Neural progenitor cell (in vitro differentiated cells): ENCODE measurements around the gene NPC1. TPM values are rescaled to one million over a fixed set of nuclear protein-coding genes. Genes with fewer than 3 reads are reported as not detected.

ENCODE experiments used
- DNase-seq: peaks from one replicate; pipeline ENCODE4 v3.0.0-alpha.2; 2016; ENCODE audit warnings: low spot score
- H2AFZ ChIP-seq: fragments of 200-600 bp; sonication (generic); replicated peaks from 2 replicates; pipeline ENCODE4 v1.6.1; 2016; ENCODE audit warnings: antibody characterized with exemption
- H3F3A ChIP-seq: fragments of 200-600 bp; sonication (generic); 2 replicates; pipeline ENCODE4 v1.6.1; 2016; ENCODE audit warnings: antibody characterized with exemption, low read depth
- H3K27ac ChIP-seq: fragments of 200-600 bp; sonication (generic); 2 replicates; pipeline ENCODE4 v1.5.1; 2016; ENCODE audit warnings: mild to moderate bottlenecking
- H3K27me3 ChIP-seq: fragments of 200-600 bp; sonication (generic); 2 replicates; pipeline ENCODE4 v1.6.1; 2016; ENCODE audit warnings: mild to moderate bottlenecking, moderate library complexity
- H3K36me3 ChIP-seq: fragments of 200-600 bp; sonication (generic); 2 replicates; pipeline ENCODE4 v1.5.1; 2016
- H3K4me1 ChIP-seq: fragments of 200-600 bp; sonication (generic); 2 replicates; pipeline ENCODE4 v1.6.1; 2016; ENCODE audit warnings: mixed run types
- H3K4me2 ChIP-seq: fragments of 200-600 bp; sonication (generic); 2 replicates; pipeline ENCODE4 v1.6.1; 2016
- H3K4me3 ChIP-seq: fragments of 200-600 bp; sonication (generic); 2 replicates; pipeline ENCODE4 v1.5.1; 2016
- H3K79me2 ChIP-seq: fragments of 200-600 bp; sonication (generic); 2 replicates; pipeline ENCODE4 v1.6.1; 2016; ENCODE audit warnings: low read depth
- H3K9ac ChIP-seq: fragments of 200-600 bp; sonication (generic); 2 replicates; pipeline ENCODE4 v1.6.1; 2016
- H3K9me3 ChIP-seq: fragments of 200-600 bp; sonication (generic); 2 replicates; pipeline ENCODE4 v1.5.1; 2016; ENCODE audit warnings: low read depth
- H4K20me1 ChIP-seq: fragments of 200-600 bp; sonication (generic); 2 replicates; pipeline ENCODE4 v1.6.1; 2016; ENCODE audit warnings: low read depth
- H3K27ac Mint-ChIP-seq: 3 replicates; pipeline ENCODE4 v1.8.0; 2021; ENCODE audit warnings: mixed read lengths
- H3K27me3 Mint-ChIP-seq: 2 replicates; pipeline ENCODE4 v1.8.0; 2022; ENCODE audit warnings: low read depth, mild to moderate bottlenecking, inconsistent platforms, moderate library complexity, mixed read lengths; ENCODE audit not compliant: insufficient read depth
- H3K36me3 Mint-ChIP-seq: 3 replicates; pipeline ENCODE4 v1.8.0; 2021; ENCODE audit warnings: mixed read lengths
- H3K4me1 Mint-ChIP-seq: 3 replicates; pipeline ENCODE4 v1.8.0; 2021; ENCODE audit warnings: mixed read lengths
- H3K4me3 Mint-ChIP-seq: 3 replicates; pipeline ENCODE4 v1.8.0; 2021; ENCODE audit warnings: mild to moderate bottlenecking, moderate library complexity, mixed read lengths
- H3K9me3 Mint-ChIP-seq: 3 replicates; pipeline ENCODE4 v1.8.0; 2020; ENCODE audit warnings: mixed read lengths
- CTCF ChIP-seq: fragments of 200-600 bp; sonication (generic); IDR thresholded peaks from 2 replicates; pipeline ENCODE4 v1.5.1; 2017; ENCODE audit warnings: antibody characterized with exemption, mild to moderate bottlenecking
- EZH2 ChIP-seq: fragments of 200-600 bp; sonication (generic); IDR thresholded peaks from 2 replicates; pipeline ENCODE4 v1.6.1; 2017; ENCODE audit warnings: antibody characterized with exemption, mild to moderate bottlenecking, moderate library complexity
- EZH2phosphoT487 ChIP-seq: fragments of 200-600 bp; sonication (generic); IDR thresholded peaks from 2 replicates; pipeline ENCODE4 v1.6.1; 2017; ENCODE audit warnings: antibody characterized with exemption
- total RNA-seq: library from RNA; depleted of rRNA; stranded (reverse); fragments of >200 nt; gene quantifications from 2 replicates; pipeline ENCODE4 v1.2.3, GENCODE V29; 2015; ENCODE audit warnings: low replicate concordance

Gene NPC1
- total RNA-seq, 1 donor from 2014 or later, result 20.9 TPM

GRCh38 chr18:23627321-23627720 is 41.0 kb upstream of the NPC1 start:
- no peaks in the 10 kb centered on the region for H3K79me2 ChIP-seq
- TF ChIP-seq EZH2phosphoT487 (no peak), CTCF (no peak), EZH2 (no peak)
- H3F3A ChIP-seq, result peaks cover 3% of the 10 kb centered on the region
- no peak overlapping the region for H3K4me3 Mint-ChIP-seq
- H3K4me1 ChIP-seq, result no peaks in the 10 kb centered on the region
- H3K4me1 Mint-ChIP-seq, result peaks cover 3% of the 10 kb centered on the region
- DNase-seq, result no peak
- no peaks in the 10 kb centered on the region for H3K27me3 Mint-ChIP-seq
- no peaks in the 10 kb centered on the region for H4K20me1 ChIP-seq
- no peak overlapping the region for H3K4me2 ChIP-seq
- H3K4me3 ChIP-seq, result no peak overlapping the region
- H3K27ac Mint-ChIP-seq, result no peak overlapping the region
- no peak overlapping the region for H2AFZ ChIP-seq
- H3K9me3 Mint-ChIP-seq, result no peaks in the 10 kb centered on the region
- H3K36me3 ChIP-seq, result no peaks in the 10 kb centered on the region
- H3K9ac ChIP-seq, result no peak overlapping the region
- no peak overlapping the region for H3K27ac ChIP-seq
- no peaks in the 10 kb centered on the region for H3K36me3 Mint-ChIP-seq
- no peaks in the 10 kb centered on the region for H3K9me3 ChIP-seq
- H3K27me3 ChIP-seq, result no peaks in the 10 kb centered on the region

- H4K20me1 ChIP-seq, result peaks cover 5% of the 10 kb centered on the region
- peaks cover 1% of the 10 kb centered on the region for H3K4me1 Mint-ChIP-seq
- no peak overlapping the region for H3K27ac Mint-ChIP-seq
- H3K4me2 ChIP-seq, result no peak overlapping the region
- DNase-seq, result no peak
- no peak overlapping the region for H3K9ac ChIP-seq
- no peak overlapping the region for H3K4me3 ChIP-seq
- TF ChIP-seq EZH2 (no peak), CTCF (no peak), EZH2phosphoT487 (no peak)
- peaks cover 2% of the 10 kb centered on the region for H3F3A ChIP-seq
- H3K4me1 ChIP-seq, result no peaks in the 10 kb centered on the region
- no peaks in the 10 kb centered on the region for H3K36me3 Mint-ChIP-seq
- no peak overlapping the region for H2AFZ ChIP-seq
- no peaks in the 10 kb centered on the region for H3K36me3 ChIP-seq
- H3K27me3 ChIP-seq, result peaks cover 6% of the 10 kb centered on the region
- no peak overlapping the region for H3K27ac ChIP-seq
- H3K79me2 ChIP-seq, result no peaks in the 10 kb centered on the region
- no peak overlapping the region for H3K4me3 Mint-ChIP-seq
- H3K27me3 Mint-ChIP-seq, result peaks cover 2% of the 10 kb centered on the region
- no peaks in the 10 kb centered on the region for H3K9me3 ChIP-seq
- no peaks in the 10 kb centered on the region for H3K9me3 Mint-ChIP-seq
These were observed 40.4 kb upstream of the NPC1 start for GRCh38 chr18:23626451-23627279.

- no peak for DNase-seq
- TF ChIP-seq EZH2 (no peak), EZH2phosphoT487 (no peak), CTCF (no peak)
- Histone ChIP-seq H3K27ac (no peak overlapping the region), H3K27me3 (peaks cover 42% of the 10 kb centered on the region), H3K79me2 (no peaks in the 10 kb centered on the region), H3K36me3 (no peaks in the 10 kb centered on the region), H3K9ac (no peak overlapping the region), H3K4me3 (no peak overlapping the region), H3F3A (peaks cover 3% of the 10 kb centered on the region), H2AFZ (no peak overlapping the region), H4K20me1 (peaks cover 29% of the 10 kb centered on the region), H3K9me3 (no peaks in the 10 kb centered on the region), H3K4me2 (no peak overlapping the region), H3K4me1 (peaks cover 15% of the 10 kb centered on the region)
- Mint-ChIP-seq H3K9me3 (no peaks in the 10 kb centered on the region), H3K36me3 (no peaks in the 10 kb centered on the region), H3K27me3 (peaks cover 23% of the 10 kb centered on the region), H3K4me1 (peaks cover 8% of the 10 kb centered on the region), H3K4me3 (no peak overlapping the region), H3K27ac (no peak overlapping the region)
These were observed 36.7 kb upstream of the NPC1 start for GRCh38 chr18:23623040-23623439.
